ENCODE data around the gene DYDC2. TPM values are rescaled to one million over a fixed set of nuclear protein-coding genes. Genes with fewer than 3 reads are reported as not detected.

Gene DYDC2
- total and polyA plus RNA-seq, 8 donors = 0.64 to 4.2 (median 2.9) TPM; not detected in 1

- no peak overlapping the region for H3K4me3 ChIP-seq
- intact Hi-C loops (cut with DNase I) = no loop called here
- no peak for ATAC-seq
- DNase-seq = no peak
- H3K9me3 ChIP-seq = no peaks in the 10 kb centered on the region
- no peaks in the 10 kb centered on the region for H3K36me3 ChIP-seq
- peaks cover 0 to 4% of the 10 kb centered on the region in 2 donors for H3K27me3 ChIP-seq
- H3K4me1 ChIP-seq = no peaks in the 10 kb centered on the region
- H3K27ac ChIP-seq = no peak overlapping the region
- no peak for TF ChIP-seq CTCF (IDR thresholded peaks at IDR 0.05)
Measured at GRCh38 chr10:80322711-80323110, 33.9 kb upstream of the DYDC2 start.

GRCh38 chr10:80323311-80323710 is 33.3 kb upstream of the DYDC2 start:
- no peak overlapping the region for H3K4me3 ChIP-seq
- H3K27ac ChIP-seq = no peak overlapping the region
- TF ChIP-seq CTCF (IDR thresholded peaks at IDR 0.05) = no peak
- intact Hi-C loops (cut with DNase I) = no loop called here
- DNase-seq = no peak
- no peaks in the 10 kb centered on the region for H3K4me1 ChIP-seq
- no peaks in the 10 kb centered on the region for H3K9me3 ChIP-seq
- peaks cover 0 to 4% of the 10 kb centered on the region in 2 donors for H3K27me3 ChIP-seq
- ATAC-seq = no peak
- H3K36me3 ChIP-seq = no peaks in the 10 kb centered on the region

GRCh38 chr10:80324086-80324485 is 32.5 kb upstream of the DYDC2 start:
- TF ChIP-seq CTCF (IDR thresholded peaks at IDR 0.05) = no peak
- H3K4me1 ChIP-seq = no peaks in the 10 kb centered on the region
- no peak overlapping the region for H3K4me3 ChIP-seq
- peaks cover 0 to 8% of the 10 kb centered on the region in 2 donors for H3K27me3 ChIP-seq
- no peak for ATAC-seq
- H3K9me3 ChIP-seq = no peaks in the 10 kb centered on the region
- intact Hi-C loops (cut with DNase I) = no loop called here
- H3K36me3 ChIP-seq = no peaks in the 10 kb centered on the region
- no peak for DNase-seq
- no peak overlapping the region for H3K27ac ChIP-seq

GRCh38 chr10:80324891-80325364 is 31.7 kb upstream of the DYDC2 start:
- no peak overlapping the region for H3K27ac ChIP-seq
- H3K4me1 ChIP-seq = no peaks in the 10 kb centered on the region
- H3K27me3 ChIP-seq = peaks cover 0 to 12% of the 10 kb centered on the region in 2 donors
- no peaks in the 10 kb centered on the region for H3K9me3 ChIP-seq
- no peak for DNase-seq
- no peaks in the 10 kb centered on the region for H3K36me3 ChIP-seq
- no peak for TF ChIP-seq CTCF (IDR thresholded peaks at IDR 0.05)
- H3K4me3 ChIP-seq = no peak overlapping the region
- intact Hi-C loops (cut with DNase I) = no loop called here
- no peak for ATAC-seq

GRCh38 chr10:80333983-80334382 is 22.6 kb upstream of the DYDC2 start:
- Histone ChIP-seq H3K9me3 (no peaks in the 10 kb centered on the region), H3K4me3 (no peak overlapping the region), H3K36me3 (no peaks in the 10 kb centered on the region), H3K27ac (no peak overlapping the region), H3K4me1 (no peaks in the 10 kb centered on the region), H3K27me3 (peaks cover 0 to 6% of the 10 kb centered on the region in 2 donors)
- ATAC-seq (no peak), DNase-seq (no peak)
- TF ChIP-seq CTCF (IDR thresholded peaks at IDR 0.05) = no peak
- intact Hi-C loops (cut with DNase I) = no loop called here

Measured in left lung (tissue), 10 donors.